GM12891 (cell line): ENCODE data around the gene ENO4.

Experiments
- POLR2A ChIP-seq: IDR thresholded peaks from 2 replicates; pipeline ENCODE4 v1.6.1; 2011; ENCODE audit warnings: low read depth, low read length, control low read depth
- POU2F2 ChIP-seq: IDR thresholded peaks from 2 replicates; pipeline ENCODE4 v1.6.1; 2011; ENCODE audit warnings: low read depth, mild to moderate bottlenecking, control low read depth, low read length, moderate library complexity

DNA sequence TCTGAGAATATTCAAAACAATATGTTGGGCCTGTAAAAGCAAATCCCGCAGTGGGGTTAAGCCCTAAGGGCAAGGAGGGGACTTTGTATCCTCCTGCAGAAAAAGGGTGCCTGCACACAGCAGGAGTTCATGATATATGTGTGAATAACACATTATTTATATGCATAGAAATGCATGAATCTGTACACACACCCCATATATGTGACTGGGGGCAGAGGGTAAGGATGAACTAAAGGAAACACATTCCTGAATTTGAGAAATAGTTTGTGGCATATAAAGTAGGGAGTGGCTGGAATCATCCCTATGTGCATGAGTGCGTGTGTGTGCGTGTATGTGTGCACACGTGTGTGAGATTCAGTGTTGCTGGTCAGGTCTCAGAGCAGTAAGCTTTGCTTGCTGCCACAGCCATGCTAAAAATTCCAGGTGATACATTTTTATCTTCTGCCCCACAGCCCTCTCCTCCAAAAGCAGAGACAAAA, 18.9 kb downstream of the ENO4 start:
- TF ChIP-seq POU2F2 (no peak), POLR2A (no peak)
